Measurements from ENCODE around the gene YKT6.

The YKT6 gene

GRCh38 chr7:44231088-44231487, 30.3 kb downstream of the YKT6 start:
- Histone ChIP-seq H3K4me2 (no peak overlapping the region), H3K27ac (no peak overlapping the region), H4K20me1 (peaks cover 0 to 14% (median 0%) of the 10 kb centered on the region in 11 experiments; a peak in 1 of 22 replicates), H3K36me3 (no peaks in the 10 kb centered on the region), H3K9me3 (replicated peaks in 1 of 11) (no peaks in the 10 kb centered on the region), H3K4me3 (no peak overlapping the region), H3K9ac (no peak overlapping the region), H3K27me3 (no peaks in the 10 kb centered on the region), H3K4me1 (peaks cover 0 to 2% (median 0%) of the 10 kb centered on the region in 10 experiments; a peak in 2 of 20 replicates)
- TF ChIP-seq Cebpa-rat (IDR thresholded peaks at IDR 0.05): no peak

- H3K36me3 ChIP-seq: no peaks in the 10 kb centered on the region
- no peaks in the 10 kb centered on the region for H3K9me3 ChIP-seq (replicated peaks in 1 of 11)
- H3K4me2 ChIP-seq: no peak overlapping the region
- no peak overlapping the region for H3K9ac ChIP-seq
- no peak overlapping the region for H3K4me3 ChIP-seq
- H3K4me1 ChIP-seq: peaks cover 0 to 13% (median 8%) of the 10 kb centered on the region in 10 experiments; a peak in 9 of 20 replicates
- no peak for TF ChIP-seq Cebpa-rat (IDR thresholded peaks at IDR 0.05)
- H3K27me3 ChIP-seq: no peaks in the 10 kb centered on the region
- H3K27ac ChIP-seq: no peak overlapping the region
- H4K20me1 ChIP-seq: peaks cover 0 to 18% (median 0%) of the 10 kb centered on the region in 11 experiments; a peak in 1 of 22 replicates
Measured at GRCh38 chr7:44232396-44232795, 31.6 kb downstream of the YKT6 start.

- Histone ChIP-seq H3K9me3 (replicated peaks in 1 of 11) (no peaks in the 10 kb centered on the region), H3K4me1 (peaks cover 0 to 13% (median 8%) of the 10 kb centered on the region in 10 experiments; a peak in 9 of 20 replicates), H3K4me2 (no peak overlapping the region), H3K4me3 (no peak overlapping the region), H4K20me1 (peaks cover 0 to 18% (median 0%) of the 10 kb centered on the region in 11 experiments; a peak in 1 of 22 replicates), H3K27me3 (no peaks in the 10 kb centered on the region), H3K27ac (no peak overlapping the region), H3K9ac (no peak overlapping the region), H3K36me3 (no peaks in the 10 kb centered on the region)
- no peak for TF ChIP-seq Cebpa-rat (IDR thresholded peaks at IDR 0.05)
Measured at GRCh38 chr7:44232901-44233715, 32.3 kb downstream of the YKT6 start.

- no peak overlapping the region; a peak in 1 of 22 replicates for H3K9ac ChIP-seq
- H3K27ac ChIP-seq: no peak overlapping the region
- no peak for TF ChIP-seq Cebpa-rat (IDR thresholded peaks at IDR 0.05)
- H3K27me3 ChIP-seq: no peaks in the 10 kb centered on the region
- no peaks in the 10 kb centered on the region for H3K9me3 ChIP-seq (replicated peaks in 1 of 11)
- no peaks in the 10 kb centered on the region for H3K36me3 ChIP-seq
- H3K4me3 ChIP-seq: no peak overlapping the region
- peaks cover 0 to 18% (median 0%) of the 10 kb centered on the region in 11 experiments; a peak in 1 of 22 replicates for H4K20me1 ChIP-seq
- H3K4me2 ChIP-seq: no peak overlapping the region
- peaks cover 0 to 13% (median 8%) of the 10 kb centered on the region in 10 experiments; a peak in 9 of 20 replicates for H3K4me1 ChIP-seq
Measured at GRCh38 chr7:44235066-44235465, 34.3 kb downstream of the YKT6 start.

- H3K4me2 ChIP-seq: peak overlapping the region in 2 of 11 experiments; percentile 8 to 45; a peak in 3 of 22 replicates
- no peaks in the 10 kb centered on the region for H3K27me3 ChIP-seq
- peaks cover 0 to 18% (median 0%) of the 10 kb centered on the region in 11 experiments; a peak in 1 of 22 replicates for H4K20me1 ChIP-seq
- peaks cover 0 to 13% (median 9%) of the 10 kb centered on the region in 10 experiments; a peak in 10 of 20 replicates for H3K4me1 ChIP-seq
- no peak for TF ChIP-seq Cebpa-rat (IDR thresholded peaks at IDR 0.05)
- no peaks in the 10 kb centered on the region for H3K36me3 ChIP-seq
- no peaks in the 10 kb centered on the region for H3K9me3 ChIP-seq (replicated peaks in 1 of 11)
- no peak overlapping the region; a peak in 1 of 22 replicates for H3K9ac ChIP-seq
- H3K4me3 ChIP-seq: no peak overlapping the region
- no peak overlapping the region for H3K27ac ChIP-seq
Measured at GRCh38 chr7:44235582-44236332, 35.0 kb downstream of the YKT6 start.

GRCh38 chr7:44236333-44236728, 35.6 kb downstream of the YKT6 start:
- Histone ChIP-seq H4K20me1 (peaks cover 0 to 18% (median 0%) of the 10 kb centered on the region in 11 experiments; a peak in 1 of 22 replicates), H3K4me3 (no peak overlapping the region), H3K27ac (no peak overlapping the region), H3K4me2 (peak overlapping the region in 3 of 11 experiments; percentile 8 to 45 (median 12); a peak in 3 of 22 replicates), H3K27me3 (no peaks in the 10 kb centered on the region), H3K9ac (no peak overlapping the region), H3K9me3 (replicated peaks in 1 of 11) (no peaks in the 10 kb centered on the region), H3K36me3 (no peaks in the 10 kb centered on the region), H3K4me1 (peaks cover 0 to 19% (median 11%) of the 10 kb centered on the region in 10 experiments; a peak in 10 of 20 replicates)
- TF ChIP-seq Cebpa-rat (IDR thresholded peaks at IDR 0.05): no peak

- no peak overlapping the region for H3K27ac ChIP-seq
Measured at GRCh38 chr7:44237696-44238095, 36.9 kb downstream of the YKT6 start.

GRCh38 chr7:44238116-44238695, 37.4 kb downstream of the YKT6 start:
- Histone ChIP-seq H3K27me3 (no peaks in the 10 kb centered on the region), H3K4me2 (no peak overlapping the region), H3K4me3 (no peak overlapping the region), H3K4me1 (peaks cover 0 to 25% (median 13%) of the 10 kb centered on the region in 10 experiments; a peak in 10 of 20 replicates), H3K9me3 (replicated peaks in 1 of 11) (no peaks in the 10 kb centered on the region), H3K9ac (no peak overlapping the region; a peak in 1 of 22 replicates), H3K27ac (no peak overlapping the region), H3K36me3 (no peaks in the 10 kb centered on the region), H4K20me1 (peaks cover 0 to 18% (median 0%) of the 10 kb centered on the region in 11 experiments; a peak in 1 of 22 replicates)
- no peak for TF ChIP-seq Cebpa-rat (IDR thresholded peaks at IDR 0.05)

More at GRCh38 chr7:44237696-44238095, 36.9 kb downstream of the YKT6 start:
- Histone ChIP-seq H3K9me3 (replicated peaks in 1 of 11) (no peaks in the 10 kb centered on the region), H3K4me1 (peaks cover 0 to 23% (median 12%) of the 10 kb centered on the region in 10 experiments; a peak in 10 of 20 replicates), H3K36me3 (no peaks in the 10 kb centered on the region), H3K9ac (no peak overlapping the region), H3K4me3 (no peak overlapping the region), H3K4me2 (no peak overlapping the region), H3K27me3 (no peaks in the 10 kb centered on the region), H4K20me1 (peaks cover 0 to 18% (median 0%) of the 10 kb centered on the region in 11 experiments; a peak in 1 of 22 replicates)
- TF ChIP-seq Cebpa-rat (IDR thresholded peaks at IDR 0.05): no peak

Measured in BLaER1 treated with 17β-estradiol and CSF1 and Interleukin-3, amounts not matched to agents 10 nM and 100 nM (cell line).